IMR-90 (cell line): Measurements from ENCODE around the gene MRPL4. TPM values are rescaled to one million over a fixed set of nuclear protein-coding genes. Genes with fewer than 3 reads are reported as not detected.
A peak's percentile ranks its signal among the peaks of the same experiment; 100 is the strongest.

Experiments used
- ATAC-seq: fragments of 200-7000 bp; cut with Tn5 transposase; 2 replicates; pipeline ENCODE4 v1.9.1; 2020; ENCODE audit warnings: low read depth, mild to moderate bottlenecking, moderate library complexity
- BruUV-seq: library from RNA; stranded (reverse); fragments of 400-500 nt; replicated peaks from 2 replicates; lab custom pipeline; 2021; lab: Mats Ljungman, UMichigan
- CTCF ChIA-PET: fragments of 300-600 bp; formaldehyde crosslinking; extraction: SDS; loops from one replicate; lab custom pipeline; 2021; ENCODE audit warnings: antibody characterized with exemption; lab: Yijun Ruan, JAX
- POLR2A ChIA-PET: fragments of 300-600 bp; sonication (Branson Sonifier 250); formaldehyde crosslinking; loops from one replicate; lab custom pipeline; 2022; ENCODE audit warnings: antibody characterized with exemption; ENCODE audit not compliant: unreplicated experiment; lab: Charles Lee
- DNase-seq: peaks from one replicate; pipeline ENCODE4 v3.0.0; 2013
- H2AFZ ChIP-seq: replicated peaks from 2 replicates; pipeline ENCODE3; 2013; ENCODE audit warnings: low read length, mild to moderate bottlenecking; ENCODE audit not compliant: poor library complexity
- H2AK5ac ChIP-seq: 2 replicates; pipeline ENCODE4 v1.6.1; 2013; ENCODE audit warnings: low read depth, low read length, inconsistent platforms
- H2AK9ac ChIP-seq: replicated peaks from 2 replicates; pipeline ENCODE3; 2013; ENCODE audit warnings: mild to moderate bottlenecking, low read depth, low read length, moderate library complexity; ENCODE audit not compliant: poor library complexity
- H2BK120ac ChIP-seq: 2 replicates; pipeline ENCODE4 v1.6.1; 2013; ENCODE audit warnings: low read depth, low read length, inconsistent platforms
- H2BK15ac ChIP-seq: 3 replicates; pipeline ENCODE4 v1.6.1; 2013; ENCODE audit warnings: low read depth, low read length, inconsistent platforms
- H2BK20ac ChIP-seq: 2 replicates; pipeline ENCODE4 v1.6.1; 2013; ENCODE audit warnings: low read depth, mild to moderate bottlenecking, inconsistent platforms, low read length, moderate library complexity
- H2BK5ac ChIP-seq: 2 replicates; pipeline ENCODE4 v1.6.1; 2013; ENCODE audit warnings: mild to moderate bottlenecking, low read depth, low read length, inconsistent platforms; ENCODE audit not compliant: poor library complexity, severe bottlenecking
- H3K14ac ChIP-seq: replicated peaks from 2 replicates; pipeline ENCODE4 v1.6.1; 2013; ENCODE audit warnings: low read depth, low read length, inconsistent platforms
- H3K18ac ChIP-seq: 2 replicates; pipeline ENCODE4 v1.6.1; 2013; ENCODE audit warnings: low read depth, low read length, control low read depth
- H3K23ac ChIP-seq: 2 replicates; pipeline ENCODE4 v1.6.1; 2013; ENCODE audit warnings: low read depth, low read length, inconsistent platforms
- H3K27ac ChIP-seq: 2 replicates; pipeline ENCODE4 v1.5.1; 2013; ENCODE audit warnings: mild to moderate bottlenecking, control low read depth, low read length; ENCODE audit not compliant: insufficient read depth
- H3K27me3 ChIP-seq: 2 replicates; pipeline ENCODE4 v1.6.1; 2013; ENCODE audit warnings: low read length; ENCODE audit not compliant: control insufficient read depth, insufficient read depth
- H3K36me3 ChIP-seq: 2 replicates; pipeline ENCODE4 v1.6.1; 2013; ENCODE audit warnings: low read length, mixed read lengths; ENCODE audit not compliant: control insufficient read depth, insufficient read depth
- H3K4ac ChIP-seq: 2 replicates; pipeline ENCODE4 v1.6.1; 2013; ENCODE audit warnings: low read depth, low read length, inconsistent platforms
- H3K4me1 ChIP-seq: 2 replicates; pipeline ENCODE4 v1.6.1; 2013; ENCODE audit warnings: low read length, mixed read lengths; ENCODE audit not compliant: control insufficient read depth, insufficient read depth
- H3K4me2 ChIP-seq: 2 replicates; pipeline ENCODE4 v1.6.1; 2013; ENCODE audit warnings: low read depth, mild to moderate bottlenecking, control low read depth, low read length, moderate library complexity
- H3K4me3 ChIP-seq: 2 replicates; pipeline ENCODE4 v1.5.1; 2013; ENCODE audit warnings: low read depth, mild to moderate bottlenecking, control low read depth, low read length, moderate library complexity; ENCODE audit not compliant: insufficient read depth
- H3K56ac ChIP-seq: 2 replicates; pipeline ENCODE4 v1.6.1; 2013; ENCODE audit warnings: low read length, inconsistent platforms; ENCODE audit not compliant: insufficient read depth; ENCODE audit errors: extremely low read depth
- H3K79me1 ChIP-seq, 2 experiments: 2 replicates each; pipeline ENCODE4 v1.6.1; 2013; ENCODE audit warnings: low read length in 2 of 2, inconsistent platforms in 1 of 2, low read depth in 1 of 2
- H3K9ac ChIP-seq: 2 replicates; pipeline ENCODE4 v1.6.1; 2013; ENCODE audit warnings: low read depth, low read length, control low read depth
- H3K9me1 ChIP-seq: 2 replicates; pipeline ENCODE4 v1.6.1; 2013; ENCODE audit warnings: low read length, inconsistent platforms; ENCODE audit not compliant: insufficient read depth
- H3K9me3 ChIP-seq: 2 replicates; pipeline ENCODE4 v1.6.1; 2013; ENCODE audit warnings: low read length; ENCODE audit not compliant: control insufficient read depth, insufficient read depth
- H4K20me1 ChIP-seq: 2 replicates; pipeline ENCODE4 v1.6.1; 2013; ENCODE audit warnings: low read length, inconsistent platforms; ENCODE audit not compliant: insufficient read depth
- H4K5ac ChIP-seq: 2 replicates; pipeline ENCODE4 v1.6.1; 2013; ENCODE audit warnings: mild to moderate bottlenecking, low read depth, low read length, control low read depth
- H4K8ac ChIP-seq, 2 experiments: 2 replicates each; pipeline ENCODE4 v1.6.1; 2013; ENCODE audit warnings: low read depth in 2 of 2, low read length in 2 of 2, control low read depth in 1 of 2, inconsistent platforms in 1 of 2
- H4K91ac ChIP-seq: 2 replicates; pipeline ENCODE4 v1.6.1; 2013; ENCODE audit warnings: low read depth, low read length, inconsistent platforms; ENCODE audit not compliant: insufficient read depth
- BHLHE40 ChIP-seq: fragments of 150-350 bp; IDR thresholded peaks from 2 replicates; pipeline ENCODE4 v1.6.1; 2016; ENCODE audit warnings: mild to moderate bottlenecking, low read depth, low read length
- CEBPB ChIP-seq: IDR thresholded peaks from 2 replicates; pipeline ENCODE4 v1.6.1; 2012; ENCODE audit warnings: low read depth, low read length, improper control_type of control experiment
- CHD1 ChIP-seq: IDR thresholded peaks from 2 replicates; pipeline ENCODE4 v1.6.1; 2012; ENCODE audit warnings: low read depth, low read length, improper control_type of control experiment
- CTCF ChIP-seq: conservative IDR thresholded peaks from 2 replicates; pipeline ENCODE4 v1.5.1; 2012; ENCODE audit warnings: mild to moderate bottlenecking, low read depth, low read length, improper control_type of control experiment
- FOS ChIP-seq: fragments of 150-350 bp; IDR thresholded peaks from 2 replicates; pipeline ENCODE4 v1.6.1; 2016; ENCODE audit warnings: low read depth, low read length
- MAFK ChIP-seq: IDR thresholded peaks from 2 replicates; pipeline ENCODE4 v1.6.1; 2012; ENCODE audit warnings: low read depth, low read length, improper control_type of control experiment
- MAZ ChIP-seq: IDR thresholded peaks from 2 replicates; pipeline ENCODE4 v1.6.1; 2012; ENCODE audit warnings: low read depth, mild to moderate bottlenecking, low read length, improper control_type of control experiment, moderate library complexity, borderline replicate concordance
- MXI1 ChIP-seq: IDR thresholded peaks from 2 replicates; pipeline ENCODE4 v1.6.1; 2012; ENCODE audit warnings: low read depth, mild to moderate bottlenecking, low read length, moderate library complexity, borderline replicate concordance
- NFE2L2 ChIP-seq: fragments of 150-350 bp; IDR thresholded peaks from 2 replicates; pipeline ENCODE4 v1.6.1; 2016; ENCODE audit warnings: low read depth, mild to moderate bottlenecking, low read length
- POLR2A ChIP-seq: IDR thresholded peaks from 2 replicates; pipeline ENCODE4 v1.6.1; 2012; ENCODE audit warnings: mild to moderate bottlenecking, low read depth, low read length
- RAD21 ChIP-seq: IDR thresholded peaks from 2 replicates; pipeline ENCODE4 v1.6.1; 2012; ENCODE audit warnings: low read length, improper control_type of control experiment
- RCOR1 ChIP-seq: IDR thresholded peaks from 2 replicates; pipeline ENCODE4 v1.6.1; 2012; ENCODE audit warnings: mild to moderate bottlenecking, low read length, improper control_type of control experiment; ENCODE audit not compliant: insufficient replicate concordance
- RFX5 ChIP-seq: IDR thresholded peaks from 2 replicates; pipeline ENCODE4 v1.8.0; 2012; ENCODE audit warnings: low read depth, mild to moderate bottlenecking, low read length, moderate library complexity
- SMC3 ChIP-seq: fragments of 150-350 bp; IDR thresholded peaks from 2 replicates; pipeline ENCODE4 v1.6.1; 2016; ENCODE audit warnings: low read depth, mild to moderate bottlenecking, antibody characterized with exemption, low read length, moderate library complexity
- USF2 ChIP-seq: fragments of 150-350 bp; IDR thresholded peaks from 2 replicates; pipeline ENCODE4 v1.6.1; 2017; ENCODE audit warnings: mild to moderate bottlenecking, antibody characterized with exemption, low read length, low read depth
- WGBS, 2 experiments: methylation state at CpG; one replicate each; pipeline versions ENCODE4 v1.1.5 to v1.1.7; 2013; ENCODE audit warnings: missing lambda C conversion rate in 2 of 2; ENCODE audit not compliant: insufficient read length in 1 of 2; ENCODE audit errors: extremely low coverage in 2 of 2; 5-methylcytosine and 5-hydroxymethylcytosine counted together
- dilution Hi-C: fragments of 300-500 bp; cut with HindIII; formaldehyde crosslinking; loops from one replicate; pipeline ENCODE4 v1.14.3; 2018; ENCODE audit warnings: low sequenced_read_pairs; ENCODE audit not compliant: unreplicated experiment
- in situ Hi-C: fragments of 300-500 bp; cut with MboI; formaldehyde crosslinking; loops from 3 replicates; pipeline ENCODE4 v1.14.3; 2019; ENCODE audit warnings: low sequenced_read_pairs, inconsistent platforms, mixed read lengths
- intact Hi-C: fragments of 100-400 bp; cut with micrococcal nuclease; formaldehyde crosslinking; loops from 2 replicates; pipeline ENCODE4 v1.10.0; 2022
- polyA plus RNA-seq, 3 experiments: library from polyadenylated mRNA; depleted of rRNA; stranded (reverse); fragments of >200 nt; gene quantifications; 2 replicates each; pipeline ENCODE4 v1.2.3, GENCODE V29; 2012; ENCODE audit warnings: low replicate concordance in 1 of 3
- total RNA-seq: library from RNA; depleted of rRNA; stranded (reverse); fragments of >200 nt; gene quantifications from 2 replicates; pipeline ENCODE4 v1.2.3, GENCODE V29; 2012
- TF ChIP-seq, protein P1 (sequence below): fragments of 150-350 bp; IDR thresholded peaks from 2 replicates; pipeline ENCODE4 v1.6.1; 2016; ENCODE audit warnings: low read depth, mild to moderate bottlenecking, low read length, moderate library complexity, borderline replicate concordance

Gene MRPL4
- total and polyA plus RNA-seq, 2 of the 4 experiments (the other 2 are of a cell fraction) = 32.8 to 108 TPM

DNA sequence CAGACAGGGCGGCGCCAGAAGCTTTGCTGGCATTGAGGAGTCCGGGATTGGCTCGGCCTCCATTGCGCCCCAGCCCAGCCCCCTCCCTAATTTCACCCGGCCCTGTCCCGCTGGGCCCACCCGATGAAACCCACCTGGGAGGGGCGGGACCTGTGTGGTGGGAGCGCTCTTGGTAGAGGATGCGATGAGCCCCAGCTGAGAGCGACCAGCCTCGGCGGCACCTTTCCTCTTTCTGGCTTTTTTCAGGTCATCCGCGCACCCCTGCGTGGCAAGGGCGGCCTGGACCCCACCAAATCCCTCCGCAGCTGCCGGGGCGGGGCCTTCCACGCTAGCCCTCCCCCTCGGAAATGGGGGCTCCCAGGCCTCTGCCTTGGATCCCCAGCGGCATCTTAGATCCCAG lies 57.4 kb downstream of the MRPL4 start, which contains the start of gene ZGLP1:
TSS of gene ZGLP1 (minus strand) at position 393 of the 400 bp plus-strand sequence.
- Histone ChIP-seq H3K4me3 (no peak within 1 kb of the TSS), H2BK120ac (no peak within 1 kb of the TSS), H4K8ac (no peak within 1 kb of the TSS), H4K91ac (no peak within 1 kb of the TSS), H3K27ac (no peak within 1 kb of the TSS), H3K56ac (no peak within 1 kb of the TSS), H2AFZ (no peak within 1 kb of the TSS), H3K9me1 (peaks cover 8% of the 10 kb centered on the region; the same call in 1 of the 2 replicates), H2AK5ac (no peak within 1 kb of the TSS), H3K4me2 (no peak within 1 kb of the TSS), H3K36me3 (peaks cover 14% of the 10 kb centered on the region), H3K79me1 (peaks cover 6 to 10% of the 10 kb centered on the region in 2 experiments), H3K4me1 (peaks cover 9% of the 10 kb centered on the region), H3K9ac (no peak within 1 kb of the TSS), H3K18ac (no peak within 1 kb of the TSS), H3K27me3 (no peaks in the 10 kb centered on the region), H3K14ac (no peak within 1 kb of the TSS), H2BK5ac (no peak within 1 kb of the TSS), H3K4ac (no peak within 1 kb of the TSS), H3K9me3 (no peaks in the 10 kb centered on the region), H4K20me1 (no peaks in the 10 kb centered on the region), H2BK15ac (no peak within 1 kb of the TSS), H3K23ac (no peak within 1 kb of the TSS), H2BK20ac (no peak within 1 kb of the TSS), H2AK9ac (peak within 1 kb of the TSS; percentile 15), H4K5ac (no peak within 1 kb of the TSS)
- ChIA-PET CTCF (no interaction called here), POLR2A (no interaction called here)
- intact Hi-C loops = no loop called here
- dilution Hi-C loops = no loop called here
- 92% methylated on average over 9 of the region's 24 CpGs; no CpG with 5 or more reads in 1 of the 2 experiments for WGBS, 2 experiments
- in situ Hi-C loops = no loop called here
- TF ChIP-seq SMC3 (no peak), RAD21 (no peak), RFX5 (no peak), MAZ (no peak), MAFK (no peak), MXI1 (no peak), BHLHE40 (no peak), POLR2A (no peak), CEBPB (no peak), NFE2L2 (no peak), USF2 (no peak), CTCF (no peak), FOS (no peak), RCOR1 (no peak), CHD1 (no peak)
- TF ChIP-seq, protein P1, sequence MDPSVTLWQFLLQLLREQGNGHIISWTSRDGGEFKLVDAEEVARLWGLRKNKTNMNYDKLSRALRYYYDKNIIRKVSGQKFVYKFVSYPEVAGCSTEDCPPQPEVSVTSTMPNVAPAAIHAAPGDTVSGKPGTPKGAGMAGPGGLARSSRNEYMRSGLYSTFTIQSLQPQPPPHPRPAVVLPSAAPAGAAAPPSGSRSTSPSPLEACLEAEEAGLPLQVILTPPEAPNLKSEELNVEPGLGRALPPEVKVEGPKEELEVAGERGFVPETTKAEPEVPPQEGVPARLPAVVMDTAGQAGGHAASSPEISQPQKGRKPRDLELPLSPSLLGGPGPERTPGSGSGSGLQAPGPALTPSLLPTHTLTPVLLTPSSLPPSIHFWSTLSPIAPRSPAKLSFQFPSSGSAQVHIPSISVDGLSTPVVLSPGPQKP = no peak
- ATAC-seq (no peak), DNase-seq (no peak)
- no TSS peak for BruUV-seq
